Left colon (tissue), 2 donors: Measurements from ENCODE around the gene KATNA1. TPM values are rescaled to one million over a fixed set of nuclear protein-coding genes. Genes with fewer than 3 reads are reported as not detected.

Source experiments
- ATAC-seq: fragments of 200-7000 bp; cut with Tn5 transposase; one replicate; pipeline ENCODE4 v1.9.1; 2020; ENCODE audit warnings: mild to moderate bottlenecking, moderate library complexity
- DNase-seq, 2 donors: peaks; one replicate each; pipeline ENCODE4 v3.0.0-alpha.2; 2020
- intact Hi-C, 2 donors: fragments of 100-400 bp; cut with DNase I in 1 of 2; cut with micrococcal nuclease in 1 of 2; formaldehyde crosslinking; loops; one replicate each; pipeline versions ENCODE4 v1.11.2 to v1.14.0; 2022; cut with DNase I, micrococcal nuclease
- total RNA-seq, 2 donors: library from RNA; stranded (reverse); fragmentation: NEBNext Ultra II Directional; extraction: Animal tissue kit (Norgen Biotek cat#: 25700); gene quantifications; one replicate each; pipeline ENCODE4 v1.2.1, GENCODE V29; 2021
- donor health status: DM: no; HTN: no; CAD: no.
- donor health status: DM: yes; HTN: yes; CAD: no.

Gene KATNA1
- total RNA-seq, 2 donors from 2014 or later, result 11.1 to 11.3 TPM

DNA sequence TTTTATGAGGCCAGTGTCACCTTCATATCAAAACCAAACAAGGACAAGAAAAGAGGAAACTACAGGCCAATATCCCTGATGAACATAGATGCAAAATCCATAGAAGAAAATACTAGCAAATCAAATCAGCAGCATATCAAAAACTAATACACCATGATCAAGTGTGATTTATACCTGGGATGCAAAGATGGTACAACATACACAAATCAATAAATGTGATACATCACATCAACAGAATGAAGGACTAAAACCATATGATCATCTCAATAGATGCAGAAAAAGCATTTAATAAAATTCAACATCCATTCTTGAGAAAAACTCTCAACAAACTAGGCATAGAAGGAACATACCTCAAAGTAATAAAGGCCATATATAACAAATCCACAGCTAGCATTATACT lies 90.5 kb downstream of the KATNA1 start:
- no peak for DNase-seq
- no peak for ATAC-seq
- intact Hi-C loops, result no loop called here

DNA sequence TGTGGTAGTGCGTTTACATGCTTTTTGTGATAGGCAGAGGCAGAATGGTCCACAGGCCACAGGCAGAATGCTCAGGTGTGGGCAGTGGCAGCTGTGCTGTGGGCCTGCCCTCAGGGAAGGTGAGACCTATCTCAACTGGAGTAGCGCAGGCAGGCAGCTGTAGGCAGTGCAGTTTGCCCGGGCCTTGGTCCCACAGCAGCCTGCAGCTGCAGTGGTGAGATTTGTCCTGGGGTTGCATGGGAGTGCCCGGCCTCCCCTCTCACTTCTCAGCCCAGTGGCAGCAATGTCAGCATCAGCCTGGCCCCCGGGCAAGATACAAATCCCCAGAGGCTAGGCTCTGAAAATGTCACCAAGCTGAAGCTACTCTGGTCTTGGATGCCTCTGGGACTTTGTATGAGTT lies 96.6 kb downstream of the KATNA1 start:
- no peak for ATAC-seq
- no peak for DNase-seq
- intact Hi-C loops, result no loop called here

DNA sequence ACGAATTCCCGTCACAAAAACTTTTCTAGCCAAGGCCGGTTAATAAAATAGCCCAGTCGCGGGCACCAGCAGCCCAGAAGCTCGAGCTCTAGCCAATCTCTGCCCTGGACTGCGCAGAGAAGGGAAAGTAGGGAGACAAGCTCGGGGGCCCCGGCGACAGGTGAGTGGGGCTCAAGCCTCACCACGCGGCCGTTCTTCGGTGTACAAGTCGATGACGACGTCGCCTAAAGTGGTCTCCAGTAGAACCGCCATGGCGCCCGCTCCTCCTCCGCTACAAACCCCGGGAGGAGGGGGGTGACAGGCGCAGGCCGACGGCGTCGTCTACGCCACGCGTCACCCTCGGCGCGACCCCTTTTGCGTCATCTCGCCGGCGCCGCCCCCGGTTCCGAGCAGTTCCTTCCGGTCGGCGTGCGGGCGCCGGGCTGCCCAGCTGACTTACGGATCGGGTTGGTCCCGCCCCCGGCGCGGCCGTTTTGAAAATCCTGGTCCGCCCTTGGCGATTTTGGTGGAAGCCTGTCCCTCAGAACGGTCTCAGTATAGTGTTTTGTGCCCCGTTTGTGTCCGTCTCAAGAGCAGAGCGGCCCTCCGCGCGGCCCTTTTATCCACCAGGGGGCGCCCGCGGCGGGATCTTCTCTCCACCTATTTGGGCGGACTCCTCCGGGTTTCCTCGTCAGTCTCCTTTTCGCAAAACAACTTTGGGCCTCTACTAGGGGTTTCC lies 102.6 kb downstream of the KATNA1 start, which contains the start of gene PPIL4:
PPIL4 (minus strand) TSS at position 290 of the 718 bp plus-strand sequence; CDS start at position 252, 38 bp downstream.
- peak; percentile 95 for ATAC-seq
- intact Hi-C loops, result no loop called here
- peak; percentile 95 to 99 for DNase-seq

DNA sequence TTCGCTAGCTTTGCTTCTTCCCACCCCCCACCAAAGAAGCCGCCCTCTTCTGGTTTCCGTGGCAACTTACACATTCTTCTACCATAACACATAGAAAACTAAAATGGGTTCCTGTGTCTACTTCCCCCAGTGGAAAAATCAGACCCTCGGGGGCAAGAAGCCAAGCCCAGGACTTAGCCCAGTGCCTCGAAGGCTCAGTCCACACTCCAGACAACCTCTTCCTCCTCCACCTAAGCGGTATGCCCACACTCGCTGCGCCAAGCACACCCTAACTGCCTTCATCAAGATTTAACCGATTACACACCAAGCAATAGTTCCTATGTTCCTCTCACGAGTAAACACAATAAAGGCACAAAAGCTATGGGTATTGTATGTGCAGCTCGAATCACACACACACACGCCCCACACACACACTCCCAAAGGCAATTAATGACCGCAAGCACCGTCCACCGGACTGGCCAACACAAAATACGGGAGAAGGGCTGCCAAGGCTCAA lies 103.2 kb downstream of the KATNA1 start:
- intact Hi-C loops, result no loop called here
- DNase-seq, result peak; percentile 48 to 49
- ATAC-seq, result peak; percentile 70

Other genes with a start within 250 kb of the KATNA1 start
- gene SUMO4, start 248.5 kb downstream of the KATNA1 start, total RNA-seq, result 1 to 10 TPM; 2.1 to 2.7 TPM
- gene ZC3H12D, start 163.7 kb downstream of the KATNA1 start, total RNA-seq, result 1 to 10 TPM; 4.3 to 8.7 TPM
- 10 to 100 TPM; 18.6 to 24.3 TPM for gene PPIL4, start 102.7 kb downstream of the KATNA1 start, total RNA-seq
- 10 to 100 TPM; 39.4 to 48.1 TPM for gene GINM1, start 82.3 kb downstream of the KATNA1 start, total RNA-seq
- 10 to 100 TPM; 21.7 to 22.7 TPM for gene LATS1, start 69.4 kb upstream of the KATNA1 start, total RNA-seq
- 10 to 100 TPM; 19.6 to 29.4 TPM for gene NUP43, start 97.8 kb upstream of the KATNA1 start, total RNA-seq
- gene PCMT1, start 101.0 kb upstream of the KATNA1 start, total RNA-seq, result 10 to 100 TPM; 52.4 to 55.9 TPM
- 10 to 100 TPM; 21.9 to 22.2 TPM for gene LRP11, start 215.6 kb upstream of the KATNA1 start, total RNA-seq
- gene RAET1E, start 249.4 kb upstream of the KATNA1 start, total RNA-seq, result under 1 TPM in 1 of 2 donors, not detected in 1; 0.61 TPM